ENCODE results near the gene USP2. TPM values are rescaled to one million over a fixed set of nuclear protein-coding genes. Genes with fewer than 3 reads are reported as not detected.

The USP2 gene
- total RNA-seq, 1 donor from 2014 or later, result 3.4 TPM

- no peaks in the 10 kb centered on the region for H3K9me3 Mint-ChIP-seq
- DNase-seq (ENCODE audit: low read depth, low spot score), result peak; percentile 90
- H3K36me3 Mint-ChIP-seq (ENCODE audit: low read depth), result no peaks in the 10 kb centered on the region
- H3K27me3 Mint-ChIP-seq (ENCODE audit: low read depth), result peaks cover 13% of the 10 kb centered on the region
- TF ChIP-seq, protein P1, sequence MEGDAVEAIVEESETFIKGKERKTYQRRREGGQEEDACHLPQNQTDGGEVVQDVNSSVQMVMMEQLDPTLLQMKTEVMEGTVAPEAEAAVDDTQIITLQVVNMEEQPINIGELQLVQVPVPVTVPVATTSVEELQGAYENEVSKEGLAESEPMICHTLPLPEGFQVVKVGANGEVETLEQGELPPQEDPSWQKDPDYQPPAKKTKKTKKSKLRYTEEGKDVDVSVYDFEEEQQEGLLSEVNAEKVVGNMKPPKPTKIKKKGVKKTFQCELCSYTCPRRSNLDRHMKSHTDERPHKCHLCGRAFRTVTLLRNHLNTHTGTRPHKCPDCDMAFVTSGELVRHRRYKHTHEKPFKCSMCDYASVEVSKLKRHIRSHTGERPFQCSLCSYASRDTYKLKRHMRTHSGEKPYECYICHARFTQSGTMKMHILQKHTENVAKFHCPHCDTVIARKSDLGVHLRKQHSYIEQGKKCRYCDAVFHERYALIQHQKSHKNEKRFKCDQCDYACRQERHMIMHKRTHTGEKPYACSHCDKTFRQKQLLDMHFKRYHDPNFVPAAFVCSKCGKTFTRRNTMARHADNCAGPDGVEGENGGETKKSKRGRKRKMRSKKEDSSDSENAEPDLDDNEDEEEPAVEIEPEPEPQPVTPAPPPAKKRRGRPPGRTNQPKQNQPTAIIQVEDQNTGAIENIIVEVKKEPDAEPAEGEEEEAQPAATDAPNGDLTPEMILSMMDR (conservative IDR thresholded peaks at IDR 0.05), result no peak
- H3K4me1 Mint-ChIP-seq, result peaks cover 59% of the 10 kb centered on the region
- H3K27ac Mint-ChIP-seq (ENCODE audit: unreplicated experiment), result peak within 1 kb of the TSS; percentile 99
- peak within 1 kb of the TSS; percentile 92 for H3K4me3 Mint-ChIP-seq
Measured at GRCh38 chr11:119334174-119334930, 47.1 kb downstream of the USP2 start, which contains the start of gene RNF26. TSS of gene RNF26 (plus strand) at chr11:119334527. CDS start at chr11:119335123, 596 bp downstream.

DNA sequence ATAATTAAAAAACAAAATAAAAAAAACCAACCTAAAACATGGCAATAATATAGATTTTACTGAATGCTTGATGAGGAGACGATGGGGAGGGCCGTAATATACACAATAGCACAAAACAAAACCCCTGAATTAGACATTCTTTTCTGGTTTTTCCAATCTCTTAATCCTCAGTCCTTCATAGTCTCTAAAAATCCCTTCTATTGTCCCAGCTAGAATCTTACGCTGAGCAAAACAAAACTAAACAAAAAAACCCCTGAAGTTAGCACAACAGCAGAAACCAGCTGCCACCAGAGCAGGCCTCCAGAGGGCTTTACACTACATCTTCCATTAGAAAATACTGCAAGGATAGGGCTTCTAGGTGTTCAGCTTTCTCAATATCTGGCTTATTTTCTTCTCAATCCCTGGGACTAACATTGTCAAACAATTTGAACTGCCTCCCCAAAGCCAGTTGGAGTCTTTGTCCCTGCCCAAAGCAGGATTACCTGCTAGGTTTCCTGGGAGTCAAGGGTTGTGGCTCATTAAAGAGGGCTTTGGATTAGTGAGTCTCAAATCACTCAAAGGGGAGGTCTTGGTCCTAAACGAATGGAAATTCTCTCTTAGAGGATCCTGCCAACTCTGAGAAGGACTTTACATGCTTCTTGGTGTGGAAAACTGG lies 49.3 kb downstream of the USP2 start:
- Mint-ChIP-seq H3K9me3 (no peaks in the 10 kb centered on the region), H3K4me1 (peaks cover 38% of the 10 kb centered on the region), H3K27ac (ENCODE audit: unreplicated experiment) (peak overlapping the region; percentile 46), H3K36me3 (ENCODE audit: low read depth) (no peaks in the 10 kb centered on the region), H3K4me3 (peak overlapping the region; percentile 48), H3K27me3 (ENCODE audit: low read depth) (no peaks in the 10 kb centered on the region)
- no peak for DNase-seq (ENCODE audit: low read depth, low spot score)
- TF ChIP-seq, protein P1 (conservative IDR thresholded peaks at IDR 0.05), result no peak

GRCh38 chr11:119330237-119330636 lies 51.3 kb downstream of the USP2 start:
- Mint-ChIP-seq H3K36me3 (ENCODE audit: low read depth) (no peaks in the 10 kb centered on the region), H3K4me1 (peaks cover 25% of the 10 kb centered on the region), H3K27me3 (ENCODE audit: low read depth) (no peaks in the 10 kb centered on the region), H3K9me3 (no peaks in the 10 kb centered on the region), H3K27ac (ENCODE audit: unreplicated experiment) (no peak overlapping the region), H3K4me3 (no peak overlapping the region)
- DNase-seq (ENCODE audit: low read depth, low spot score), result no peak
- TF ChIP-seq, protein P1 (conservative IDR thresholded peaks at IDR 0.05), result no peak

GRCh38 chr11:119329320-119329719 lies 52.2 kb downstream of the USP2 start:
- H3K27me3 Mint-ChIP-seq (ENCODE audit: low read depth), result no peaks in the 10 kb centered on the region
- peak overlapping the region; percentile 1 for H3K4me3 Mint-ChIP-seq
- no peak for DNase-seq (ENCODE audit: low read depth, low spot score)
- TF ChIP-seq, protein P1 (conservative IDR thresholded peaks at IDR 0.05), result no peak
- no peaks in the 10 kb centered on the region for H3K36me3 Mint-ChIP-seq (ENCODE audit: low read depth)
- no peaks in the 10 kb centered on the region for H3K9me3 Mint-ChIP-seq
- peaks cover 20% of the 10 kb centered on the region for H3K4me1 Mint-ChIP-seq
- H3K27ac Mint-ChIP-seq (ENCODE audit: unreplicated experiment), result no peak overlapping the region

DNA sequence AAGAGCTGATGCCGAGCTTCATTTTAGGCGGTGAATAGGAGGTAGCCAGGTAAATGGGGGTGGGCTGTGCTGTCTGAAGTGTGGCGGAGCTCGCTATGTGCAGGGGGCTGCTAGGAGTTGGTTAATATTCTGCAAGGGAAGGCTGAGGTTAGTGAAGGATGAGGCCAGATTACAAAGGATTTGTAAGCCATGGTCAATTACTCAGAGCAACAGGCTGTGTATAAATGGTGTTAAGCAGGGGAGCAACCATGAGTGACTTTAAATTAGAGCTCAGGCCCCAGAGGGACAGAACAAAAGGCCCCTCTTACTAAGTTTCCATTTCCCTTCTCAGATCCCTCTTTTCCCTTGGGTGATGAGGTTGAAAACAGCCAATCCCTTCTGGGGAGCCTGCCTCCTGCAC lies 57.3 kb downstream of the USP2 start:
- no peaks in the 10 kb centered on the region for H3K27me3 Mint-ChIP-seq (ENCODE audit: low read depth)

More for the DNA sequence above, 57.3 kb downstream of the USP2 start:
- Mint-ChIP-seq H3K27ac (ENCODE audit: unreplicated experiment) (no peak overlapping the region), H3K9me3 (no peaks in the 10 kb centered on the region), H3K36me3 (ENCODE audit: low read depth) (no peaks in the 10 kb centered on the region), H3K4me1 (peaks cover 31% of the 10 kb centered on the region), H3K4me3 (peak overlapping the region; percentile 54)
- TF ChIP-seq, protein P1 (conservative IDR thresholded peaks at IDR 0.05), result no peak
- DNase-seq (ENCODE audit: low read depth, low spot score), result no peak

Data from neural crest cell (in vitro differentiated cells).